SU-DHL-6 (cell line): ENCODE results near the gene CLCA4.

ENCODE experiments used
- CTCF ChIP-seq: fragments of 200-600 bp; sonication (generic); IDR thresholded peaks from one replicate; pipeline ENCODE4 v1.5.1; 2017; ENCODE audit warnings: antibody characterized with exemption, mild to moderate bottlenecking, low read length, moderate library complexity; ENCODE audit not compliant: insufficient read depth, poor library complexity, severe bottlenecking
- EZH2phosphoT487 ChIP-seq: fragments of 200-600 bp; sonication (generic), shearing (Covaris generic); conservative IDR thresholded peaks from 2 replicates; pipeline ENCODE4 v1.6.1; 2018; ENCODE audit warnings: mild to moderate bottlenecking, antibody characterized with exemption, low read length, moderate library complexity, mixed read lengths

- TF ChIP-seq CTCF, result no peak
- TF ChIP-seq EZH2phosphoT487, result no peak
Measured at GRCh38 chr1:86505564-86505902, 41.3 kb upstream of the CLCA4 start.
